Activated CD8-positive, alpha-beta memory T cell treated with anti-CD3 and anti-CD28 coated beads for 36 hours (primary cell): ENCODE data around the gene CCDC146. TPM values are rescaled to one million over a fixed set of nuclear protein-coding genes. Genes with fewer than 3 reads are reported as not detected.

ENCODE experiments used
- CTCF ChIA-PET: fragments of 350-600 bp; sonication (Branson Sonifier 250); formaldehyde crosslinking; loops from one replicate; lab custom pipeline; 2021; ENCODE audit warnings: antibody characterized with exemption; lab: Charles Lee
- POLR2A ChIA-PET: fragments of 350-600 bp; sonication (Branson Sonifier 250); formaldehyde crosslinking; loops from one replicate; lab custom pipeline; 2021; ENCODE audit warnings: antibody characterized with exemption; lab: Charles Lee
- total RNA-seq, 2 experiments: library from RNA; stranded (reverse); gene quantifications; one replicate each; pipeline ENCODE4 v1.2.3, GENCODE V29; 2021

CCDC146 gene
- total RNA-seq, 2 experiments from 2014 or later: 0.61 to 1.0 TPM

GRCh38 chr7:77335581-77335980, 213.2 kb downstream of the CCDC146 start:
- ChIA-PET CTCF (no interaction called here), POLR2A (no interaction called here)

GRCh38 chr7:77337456-77337990, 215.1 kb downstream of the CCDC146 start:
- CTCF ChIA-PET: interaction anchor here (0.6 kb wide), 1 partner anchor 1651 kb away, joined by 5 read pairs; no protein-coding TSS in a partner anchor
- POLR2A ChIA-PET: no interaction called here

GRCh38 chr7:77338260-77338659, 215.8 kb downstream of the CCDC146 start:
- ChIA-PET CTCF (no interaction called here), POLR2A (no interaction called here)

GRCh38 chr7:77338883-77339629, 216.6 kb downstream of the CCDC146 start:
- CTCF ChIA-PET: no interaction called here
- POLR2A ChIA-PET: no interaction called here

GRCh38 chr7:77339726-77340125, 217.3 kb downstream of the CCDC146 start:
- CTCF ChIA-PET: no interaction called here
- POLR2A ChIA-PET: no interaction called here

Other genes with a start within 250 kb of the CCDC146 start
- not detected for gene SPDYE17, start 90.3 kb upstream of the CCDC146 start, total RNA-seq
- gene SPDYE18, start 60.1 kb upstream of the CCDC146 start, total RNA-seq: under 1 TPM; 0.36 to 0.42 TPM
- gene FGL2, start 77.2 kb downstream of the CCDC146 start, total RNA-seq: 1 to 10 TPM; 2.1 TPM